Lower lobe of right lung (tissue), 2 donors: Measurements from ENCODE around the gene CPNE7. TPM values are rescaled to one million over a fixed set of nuclear protein-coding genes. Genes with fewer than 3 reads are reported as not detected.

ENCODE experiments used
- ATAC-seq, 2 donors: fragments of 200-7000 bp; cut with Tn5 transposase; one replicate each; pipeline ENCODE4 v1.9.1; 2020 to 2022; ENCODE audit warnings: mild to moderate bottlenecking in 2 of 2, moderate library complexity in 2 of 2
- DNase-seq: peaks from one replicate; pipeline ENCODE4 v3.0.0-alpha.2; 2020
- H3K27ac ChIP-seq: fragments of 200-600 bp; one replicate; pipeline ENCODE4 v1.8.0; 2022
- H3K27me3 ChIP-seq: fragments of 200-600 bp; one replicate; pipeline ENCODE4 v1.8.0; 2022; ENCODE audit warnings: low read depth
- H3K36me3 ChIP-seq: fragments of 200-600 bp; one replicate; pipeline ENCODE4 v1.8.0; 2022; ENCODE audit warnings: mild to moderate bottlenecking
- H3K4me1 ChIP-seq: fragments of 200-600 bp; one replicate; pipeline ENCODE4 v1.8.0; 2022
- H3K4me3 ChIP-seq: fragments of 200-600 bp; one replicate; pipeline ENCODE4 v1.8.0; 2022; ENCODE audit warnings: mild to moderate bottlenecking
- H3K9me3 ChIP-seq: fragments of 200-600 bp; one replicate; pipeline ENCODE4 v1.8.0; 2022
- CTCF ChIP-seq: fragments of 200-600 bp; IDR thresholded peaks from one replicate; pipeline ENCODE4 v1.8.0; 2022; ENCODE audit warnings: antibody characterized with exemption, mild to moderate bottlenecking
- intact Hi-C: fragments of 100-400 bp; cut with DNase I; formaldehyde crosslinking; loops from one replicate; pipeline ENCODE4 v1.11.0; 2022
- total RNA-seq: library from RNA; stranded (reverse); fragmentation: NEBNext Ultra II Directional; extraction: Animal tissue kit (Norgen Biotek cat#: 25700); gene quantifications from one replicate; pipeline ENCODE4 v1.2.1, GENCODE V29; 2021
- donor health status: DM: no; HTN: yes; CAD: no; lungs with severe emphysema.

The CPNE7 gene
- total RNA-seq, 1 donor from 2014 or later: 0.35 TPM

- Histone ChIP-seq H3K9me3 (no peaks in the 10 kb centered on the region), H3K4me1 (no peaks in the 10 kb centered on the region), H3K36me3 (peaks cover 97% of the 10 kb centered on the region)
These were observed 26.4 kb upstream of the CPNE7 start for GRCh38 chr16:89549007-89549700.

GRCh38 chr16:89550421-89551007 is 25.0 kb upstream of the CPNE7 start:
- no peak overlapping the region for H3K4me3 ChIP-seq
- no peaks in the 10 kb centered on the region for H3K27me3 ChIP-seq
- ATAC-seq: no peak
- intact Hi-C loops: no loop called here
- H3K36me3 ChIP-seq: peaks cover 99% of the 10 kb centered on the region
- no peaks in the 10 kb centered on the region for H3K4me1 ChIP-seq
- H3K27ac ChIP-seq: no peak overlapping the region
- DNase-seq: no peak
- TF ChIP-seq CTCF: no peak
- H3K9me3 ChIP-seq: no peaks in the 10 kb centered on the region

More at GRCh38 chr16:89549007-89549700, 26.4 kb upstream of the CPNE7 start:
- intact Hi-C loops: no loop called here
- Histone ChIP-seq H3K27me3 (no peaks in the 10 kb centered on the region), H3K27ac (no peak overlapping the region), H3K4me3 (no peak overlapping the region)
- TF ChIP-seq CTCF: no peak
- DNase-seq (no peak), ATAC-seq (no peak)

GRCh38 chr16:89552329-89552728 is 23.2 kb upstream of the CPNE7 start:
- no peak overlapping the region for H3K27ac ChIP-seq
- peaks cover 97% of the 10 kb centered on the region for H3K36me3 ChIP-seq
- TF ChIP-seq CTCF: no peak
- no peaks in the 10 kb centered on the region for H3K27me3 ChIP-seq
- DNase-seq (no peak), ATAC-seq (no peak)
- H3K9me3 ChIP-seq: no peaks in the 10 kb centered on the region
- H3K4me3 ChIP-seq: no peak overlapping the region
- H3K4me1 ChIP-seq: no peaks in the 10 kb centered on the region
- intact Hi-C loops: no loop called here

GRCh38 chr16:89552913-89553312 is 22.6 kb upstream of the CPNE7 start:
- intact Hi-C loops: no loop called here
- Histone ChIP-seq H3K4me3 (no peak overlapping the region), H3K4me1 (no peaks in the 10 kb centered on the region), H3K27ac (no peak overlapping the region), H3K36me3 (peaks cover 91% of the 10 kb centered on the region), H3K9me3 (no peaks in the 10 kb centered on the region), H3K27me3 (no peaks in the 10 kb centered on the region)
- DNase-seq (no peak), ATAC-seq (no peak)
- no peak for TF ChIP-seq CTCF

GRCh38 chr16:89553733-89554132 is 21.8 kb upstream of the CPNE7 start:
- no peak for TF ChIP-seq CTCF
- Histone ChIP-seq H3K4me3 (no peak overlapping the region), H3K27me3 (no peaks in the 10 kb centered on the region), H3K4me1 (peaks cover 1% of the 10 kb centered on the region), H3K36me3 (peaks cover 83% of the 10 kb centered on the region), H3K9me3 (no peaks in the 10 kb centered on the region), H3K27ac (no peak overlapping the region)
- DNase-seq (no peak), ATAC-seq (no peak)
- intact Hi-C loops: no loop called here
